ENCODE measurements around the gene PARD3.

PARD3 gene

GRCh38 chr10:34137201-34137600, 677.9 kb downstream of the PARD3 start:
- ChIA-PET POLR2A (no interaction called here), CTCF (no interaction called here)
- no peak for DNase-seq (ENCODE audit: extremely low spot score)
- no peak for TF ChIP-seq CTCF (IDR thresholded peaks at IDR 0.05; ENCODE audit: control extremely low read depth, extremely low read depth, low read depth, missing control alignments)

- DNase-seq (ENCODE audit: extremely low spot score): peak; percentile 20
- POLR2A ChIA-PET: no interaction called here
- no peak for TF ChIP-seq CTCF (IDR thresholded peaks at IDR 0.05; ENCODE audit: control extremely low read depth, extremely low read depth, low read depth, missing control alignments)
- CTCF ChIA-PET: interaction anchor here (2.9 kb wide), 1 partner anchor 10 kb away, joined by 10 read pairs; no protein-coding TSS in a partner anchor
Observed at GRCh38 chr10:34135515-34135914, 679.6 kb downstream of the PARD3 start.

GRCh38 chr10:34134602-34135001, 680.5 kb downstream of the PARD3 start:
- no peak for DNase-seq (ENCODE audit: extremely low spot score)
- no peak for TF ChIP-seq CTCF (IDR thresholded peaks at IDR 0.05; ENCODE audit: control extremely low read depth, extremely low read depth, low read depth, missing control alignments)
- ChIA-PET POLR2A (no interaction called here), CTCF (interaction anchor here (2.9 kb wide), 1 partner anchor 9 kb away, joined by 10 read pairs; no protein-coding TSS in a partner anchor)

- no peak for DNase-seq (ENCODE audit: extremely low spot score)
- ChIA-PET CTCF (no interaction called here), POLR2A (no interaction called here)
- TF ChIP-seq CTCF (IDR thresholded peaks at IDR 0.05; ENCODE audit: control extremely low read depth, extremely low read depth, low read depth, missing control alignments): no peak
Observed at GRCh38 chr10:34133406-34133805, 681.7 kb downstream of the PARD3 start.

- ChIA-PET CTCF (no interaction called here), POLR2A (no interaction called here)
- TF ChIP-seq CTCF (IDR thresholded peaks at IDR 0.05; ENCODE audit: control extremely low read depth, extremely low read depth, low read depth, missing control alignments): no peak
Observed at GRCh38 chr10:34131152-34131551, 683.9 kb downstream of the PARD3 start.

GRCh38 chr10:34127676-34128075, 687.4 kb downstream of the PARD3 start:
- CTCF ChIA-PET: no interaction called here
- TF ChIP-seq CTCF (IDR thresholded peaks at IDR 0.05; ENCODE audit: control extremely low read depth, extremely low read depth, low read depth, missing control alignments): no peak
- POLR2A ChIA-PET: no interaction called here
- DNase-seq (ENCODE audit: extremely low spot score): no peak

More at GRCh38 chr10:34131152-34131551, 683.9 kb downstream of the PARD3 start:
- no peak for DNase-seq (ENCODE audit: extremely low spot score)

Data from GM10248 (cell line).